NK-92 (cell line): Measurements from ENCODE around the gene DHRS3.
"Not testable (repeated sequence)": the region's sequence is repeated elsewhere in the genome, so short reads cannot be mapped to it uniquely, and the experiment has no call there.

Source experiments
- DNase-seq: peaks from one replicate; lab custom pipeline; 2025; ENCODE audit not compliant: unreplicated experiment; lab: John Stamatoyannopoulos, UW

DHRS3 gene

GRCh38 chr1:12617901-12618660 is at the start of gene DHRS3:
TSS of gene DHRS3 (minus strand) at chr1:12618210. CDS start at chr1:12617348, 862 bp downstream.
- DNase-seq, result no peak

GRCh38 chr1:12666141-12666735 is 48.2 kb upstream of the DHRS3 start:
- no peak for DNase-seq

GRCh38 chr1:12665511-12665910 is 47.5 kb upstream of the DHRS3 start:
- no peak for DNase-seq

GRCh38 chr1:12662556-12662955 is 44.5 kb upstream of the DHRS3 start:
- DNase-seq, result no peak

GRCh38 chr1:12661606-12662219 is 43.7 kb upstream of the DHRS3 start:
- no peak for DNase-seq

- no peak for DNase-seq
These were observed 40.8 kb upstream of the DHRS3 start for GRCh38 chr1:12658531-12659453.

GRCh38 chr1:12657885-12658512 is 40.0 kb upstream of the DHRS3 start:
- DNase-seq, result not testable (repeated sequence)

GRCh38 chr1:12657060-12657884 is 39.3 kb upstream of the DHRS3 start:
- DNase-seq, result no peak

GRCh38 chr1:12656575-12656974 is 38.6 kb upstream of the DHRS3 start:
- DNase-seq, result no peak

GRCh38 chr1:12654657-12655056 is 36.6 kb upstream of the DHRS3 start:
- DNase-seq, result no peak

- DNase-seq, result no peak
These were observed 36.1 kb upstream of the DHRS3 start for GRCh38 chr1:12654004-12654567.

GRCh38 chr1:12649971-12650421 is 32.0 kb upstream of the DHRS3 start:
- no peak for DNase-seq

- no peak for DNase-seq
These were observed 30.7 kb upstream of the DHRS3 start for GRCh38 chr1:12648741-12649140.

- DNase-seq, result not testable (repeated sequence)
These were observed 27.4 kb upstream of the DHRS3 start for GRCh38 chr1:12645401-12645800.

GRCh38 chr1:12644829-12645228 is 26.8 kb upstream of the DHRS3 start:
- no peak for DNase-seq

GRCh38 chr1:12644237-12644636 is 26.2 kb upstream of the DHRS3 start:
- DNase-seq, result no peak

- no peak for DNase-seq
These were observed 25.8 kb upstream of the DHRS3 start, which contains the start of gene AADACL4 for GRCh38 chr1:12643785-12644184. TSS of gene AADACL4 (plus strand) at chr1:12644085. CDS start at chr1:12644547, 462 bp downstream.

- DNase-seq, result no peak
These were observed 25.1 kb upstream of the DHRS3 start for GRCh38 chr1:12643079-12643478.

GRCh38 chr1:12640958-12641272 is 22.9 kb upstream of the DHRS3 start:
- no peak for DNase-seq
